Measurements from ENCODE around the gene PRDM7.
"Not testable (repeated sequence)": the region's sequence is repeated elsewhere in the genome, so short reads cannot be mapped to it uniquely, and the experiment has no call there.

DNA sequence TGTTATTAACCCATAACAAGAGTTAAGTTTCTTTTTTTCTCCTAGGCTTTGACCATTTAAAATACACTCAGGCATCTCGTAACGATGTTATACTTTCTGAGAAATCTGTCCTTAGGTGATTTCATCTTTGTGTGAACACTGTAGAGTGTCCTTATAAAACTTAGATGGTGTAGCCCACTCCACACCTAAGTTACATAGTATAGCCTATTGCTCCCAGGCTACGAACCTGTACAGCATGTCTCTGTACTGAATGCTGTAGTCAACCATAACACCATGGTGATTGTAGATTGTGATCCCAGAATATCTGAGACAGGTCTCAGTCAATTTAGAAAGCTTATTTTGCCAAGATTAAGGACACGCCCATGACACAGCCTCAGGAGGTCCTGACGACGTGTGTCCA lies 30.5 kb upstream of the PRDM7 start:
- TF ChIP-seq POLR2AphosphoS5 (IDR thresholded peaks at IDR 0.05); EP300 (IDR thresholded peaks at IDR 0.05; ENCODE audit: low read depth); POLR2A (IDR thresholded peaks at IDR 0.05): not testable (repeated sequence)
- TF ChIP-seq, protein P1, sequence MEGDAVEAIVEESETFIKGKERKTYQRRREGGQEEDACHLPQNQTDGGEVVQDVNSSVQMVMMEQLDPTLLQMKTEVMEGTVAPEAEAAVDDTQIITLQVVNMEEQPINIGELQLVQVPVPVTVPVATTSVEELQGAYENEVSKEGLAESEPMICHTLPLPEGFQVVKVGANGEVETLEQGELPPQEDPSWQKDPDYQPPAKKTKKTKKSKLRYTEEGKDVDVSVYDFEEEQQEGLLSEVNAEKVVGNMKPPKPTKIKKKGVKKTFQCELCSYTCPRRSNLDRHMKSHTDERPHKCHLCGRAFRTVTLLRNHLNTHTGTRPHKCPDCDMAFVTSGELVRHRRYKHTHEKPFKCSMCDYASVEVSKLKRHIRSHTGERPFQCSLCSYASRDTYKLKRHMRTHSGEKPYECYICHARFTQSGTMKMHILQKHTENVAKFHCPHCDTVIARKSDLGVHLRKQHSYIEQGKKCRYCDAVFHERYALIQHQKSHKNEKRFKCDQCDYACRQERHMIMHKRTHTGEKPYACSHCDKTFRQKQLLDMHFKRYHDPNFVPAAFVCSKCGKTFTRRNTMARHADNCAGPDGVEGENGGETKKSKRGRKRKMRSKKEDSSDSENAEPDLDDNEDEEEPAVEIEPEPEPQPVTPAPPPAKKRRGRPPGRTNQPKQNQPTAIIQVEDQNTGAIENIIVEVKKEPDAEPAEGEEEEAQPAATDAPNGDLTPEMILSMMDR (IDR thresholded peaks at IDR 0.05): not testable (repeated sequence)
